NCI-H128 (cell line): Measurements from ENCODE around the gene C2orf49.

Source experiments
- DNase-seq: peaks from one replicate; lab custom pipeline; 2025; ENCODE audit not compliant: unreplicated experiment; lab: John Stamatoyannopoulos, UW

Gene C2orf49

GRCh38 chr2:105398336-105399206 lies 61.2 kb downstream of the C2orf49 start, which contains the start of gene FHL2:
Gene FHL2, minus strand, starts transcription at chr2:105399051. Its CDS starts 12,535 bp downstream, at chr2:105386516.
- peak; percentile 20 for DNase-seq
